NCI-H2029 treated with DMSO at 0.1 percent for 48 hours (cell line): ENCODE data around the gene CERCAM.
"Not testable (repeated sequence)": the region's sequence is repeated elsewhere in the genome, so short reads cannot be mapped to it uniquely, and the experiment has no call there.

ENCODE experiments used
- DNase-seq: peaks from one replicate; lab custom pipeline; 2025; lab: John Stamatoyannopoulos, UW

CERCAM gene

DNA sequence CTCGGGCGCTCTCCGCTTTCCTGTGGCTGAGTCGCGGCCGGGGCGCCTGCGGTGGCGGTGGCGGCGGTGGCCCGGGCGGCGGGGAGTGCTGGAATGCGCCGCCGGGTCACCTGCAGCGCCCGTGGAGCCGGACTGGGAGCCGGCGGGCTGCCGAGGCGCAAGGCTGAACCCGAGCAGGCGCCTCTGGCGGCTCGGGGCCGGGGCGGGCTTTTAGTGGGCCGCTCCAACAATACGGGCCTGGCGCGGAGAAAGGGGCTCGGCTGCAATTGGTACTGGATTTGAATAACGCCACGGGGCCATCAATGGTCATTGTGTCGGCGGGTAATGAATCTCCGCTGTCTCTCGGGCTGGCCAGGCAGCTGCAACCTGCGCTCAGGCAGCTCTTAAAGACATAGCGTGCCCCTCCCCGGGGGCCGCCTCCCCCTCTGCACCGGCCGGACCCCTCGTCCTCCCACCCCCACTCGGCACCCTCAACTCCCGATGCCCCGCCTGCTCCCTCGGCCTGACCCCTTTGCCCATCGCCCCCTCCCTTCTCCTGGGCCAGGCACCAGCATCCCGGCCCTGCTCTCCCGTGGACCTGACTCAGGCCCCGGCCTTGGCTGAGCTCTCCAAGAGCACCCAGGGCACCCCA, 27.4 kb upstream of the CERCAM start:
- DNase-seq = no peak

DNA sequence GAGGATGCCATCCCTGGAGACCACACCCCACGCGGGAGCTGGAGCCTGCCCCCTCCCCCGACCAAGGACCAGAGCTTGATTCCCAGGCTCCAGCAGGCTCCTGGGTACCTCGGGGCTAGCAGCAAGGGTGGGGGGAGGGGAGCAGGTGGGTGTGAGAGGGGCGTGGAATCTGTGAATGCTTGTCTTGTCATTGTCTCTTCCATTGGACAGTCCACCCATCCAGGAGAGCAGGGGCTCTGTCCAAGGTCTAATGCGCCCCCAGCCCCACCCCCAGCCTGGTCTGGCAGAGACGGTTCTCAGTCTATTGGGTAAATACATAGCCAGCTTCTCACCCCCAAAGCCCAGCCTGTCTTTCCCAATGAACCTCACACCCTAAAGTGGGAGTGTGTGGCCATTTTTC, 26.7 kb upstream of the CERCAM start:
- DNase-seq = no peak

- no peak for DNase-seq
Observed at GRCh38 chr9:128394379-128395168, 26.1 kb upstream of the CERCAM start.

DNA sequence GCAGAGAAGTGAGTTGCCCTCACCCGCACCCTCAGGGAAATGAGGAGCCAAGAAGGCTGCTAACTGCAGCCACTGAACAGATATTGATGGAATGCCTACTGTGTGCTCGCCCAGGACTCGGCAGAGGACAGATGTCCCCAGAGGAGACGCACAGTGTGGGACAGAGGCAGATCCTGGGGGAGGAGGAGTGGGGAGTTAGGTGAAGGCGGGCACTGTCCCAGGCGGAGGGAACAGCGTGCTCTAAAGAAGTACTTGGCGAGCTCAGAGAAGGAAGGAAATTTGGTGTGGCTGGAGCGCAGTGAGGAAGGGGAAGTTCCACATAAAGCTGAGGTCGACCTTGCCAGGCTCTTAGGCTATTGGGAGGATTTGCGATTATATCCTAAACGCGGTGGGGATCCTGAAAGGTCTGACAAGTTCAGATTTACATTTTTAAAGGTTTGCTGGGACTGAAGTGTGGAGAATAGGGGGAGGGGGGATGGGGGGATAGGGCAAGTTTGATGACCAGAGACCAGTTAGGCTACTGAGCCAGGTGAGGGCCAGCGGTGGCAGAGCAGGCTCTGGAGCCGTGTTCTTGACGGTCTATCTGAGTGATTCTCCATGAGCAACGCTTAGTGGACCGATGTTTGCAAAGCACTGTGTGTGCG, 23.6 kb upstream of the CERCAM start:
- DNase-seq = no peak

DNA sequence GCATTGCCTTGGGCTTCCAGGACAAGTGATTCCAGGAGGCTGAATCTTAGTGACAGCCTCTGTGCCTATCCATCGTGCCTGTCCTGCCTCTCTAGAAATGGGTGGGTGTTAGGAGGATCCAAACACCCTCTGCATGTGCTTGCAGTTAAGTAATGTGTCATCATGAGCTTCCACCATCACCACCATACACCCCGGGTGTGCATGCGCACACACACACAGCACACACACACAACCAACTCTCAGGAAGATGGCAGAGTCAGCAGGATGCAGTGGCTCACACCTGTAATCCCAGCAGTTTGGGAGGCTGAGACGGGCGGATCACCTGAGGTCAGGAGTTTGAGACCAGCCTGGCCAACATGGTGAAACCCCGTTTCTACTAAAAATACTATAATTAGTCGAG, 22.8 kb upstream of the CERCAM start:
- DNase-seq = no peak

- no peak for DNase-seq
Observed at GRCh38 chr9:128399861-128400260, 20.8 kb upstream of the CERCAM start.

GRCh38 chr9:128404560-128404959, 16.1 kb upstream of the CERCAM start:
- DNase-seq = no peak

- DNase-seq = no peak
Observed at GRCh38 chr9:128405077-128405779, 15.4 kb upstream of the CERCAM start.

DNA sequence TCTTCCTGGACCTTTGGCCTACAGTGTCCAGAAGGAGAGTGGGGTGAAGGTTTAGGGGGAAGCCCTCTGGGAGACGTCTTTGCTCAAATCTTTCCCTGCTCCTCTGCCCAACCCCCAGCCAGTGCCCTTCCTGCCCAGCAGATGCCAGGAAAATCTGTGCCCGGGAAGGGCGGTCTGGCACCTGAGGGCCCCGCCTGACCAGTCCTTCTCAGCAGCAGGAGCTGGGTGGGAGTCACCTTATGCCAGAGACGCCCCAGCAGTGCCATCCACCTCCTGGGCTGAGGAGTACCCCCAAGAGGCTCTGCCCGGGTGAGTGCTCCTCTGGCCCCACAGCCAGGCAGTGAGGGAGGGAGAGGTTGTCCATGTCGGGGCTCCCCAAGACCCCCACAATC, 14.9 kb upstream of the CERCAM start:
- DNase-seq = no peak

GRCh38 chr9:128406848-128407391, 13.7 kb upstream of the CERCAM start:
- no peak for DNase-seq

DNA sequence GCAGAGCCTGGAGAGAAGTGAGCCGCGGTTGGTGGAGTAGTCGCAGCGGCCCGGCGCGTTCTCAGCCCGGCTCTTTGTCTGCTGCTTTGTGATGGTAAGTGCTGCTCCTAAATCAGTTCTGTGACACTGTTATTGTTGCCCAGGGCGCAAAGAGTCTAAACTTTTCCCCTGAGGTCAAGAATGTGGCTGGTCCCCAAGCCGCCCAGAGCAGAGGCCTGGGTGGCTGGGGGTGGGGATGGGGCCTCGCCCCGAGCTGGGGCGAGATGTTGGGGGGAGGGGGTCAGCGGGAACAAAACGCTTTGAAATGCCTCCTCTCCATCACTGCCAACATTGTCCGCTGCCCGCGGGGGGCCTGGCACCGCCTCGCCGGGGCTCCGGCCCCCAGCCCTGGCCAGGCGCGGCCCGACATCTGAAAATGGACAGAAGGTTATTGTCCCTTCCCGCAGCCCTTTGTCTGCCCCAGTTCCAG, 11.7 kb upstream of the CERCAM start:
- no peak for DNase-seq

- no peak for DNase-seq
Observed at GRCh38 chr9:128409450-128409849, 11.2 kb upstream of the CERCAM start.

GRCh38 chr9:128409978-128410377, 10.7 kb upstream of the CERCAM start:
- no peak for DNase-seq

DNA sequence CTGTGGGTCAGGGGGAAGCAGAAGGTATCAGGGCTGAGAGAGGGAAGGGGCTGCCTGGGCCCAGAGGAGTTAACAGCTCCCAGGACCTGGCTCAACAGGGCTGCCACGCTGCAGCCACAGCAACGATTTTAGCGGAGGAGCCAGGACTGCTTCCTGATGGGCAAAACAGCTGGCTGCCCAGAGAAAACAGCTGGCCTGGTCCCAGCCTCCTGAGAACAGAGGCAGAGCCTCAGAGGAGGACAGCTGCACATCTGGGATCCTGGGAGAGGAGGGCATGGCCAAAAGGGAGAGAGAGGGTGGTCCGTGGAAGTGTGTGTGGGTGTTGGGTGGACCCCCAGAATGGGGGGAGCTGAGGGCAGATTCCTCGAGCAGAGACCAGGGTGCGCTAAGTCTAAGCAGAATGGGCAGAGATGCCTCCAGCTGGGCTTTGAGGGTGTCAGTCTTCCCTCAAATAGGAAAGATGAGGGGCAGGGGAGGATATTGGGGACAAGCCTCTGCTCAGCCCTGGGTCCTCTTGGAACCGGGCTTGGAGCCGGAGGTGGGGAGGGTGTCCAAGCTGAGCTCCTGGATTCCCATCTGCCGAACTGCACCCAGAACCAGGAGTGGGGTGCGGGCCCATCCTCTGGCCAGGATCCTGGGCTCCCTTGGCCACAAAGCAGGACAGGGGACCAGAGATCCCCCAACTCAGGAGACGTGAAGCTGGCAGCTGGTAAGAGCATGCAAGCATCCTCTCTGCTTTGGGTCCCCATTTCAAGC, 9.1 kb upstream of the CERCAM start:
- no peak for DNase-seq

DNA sequence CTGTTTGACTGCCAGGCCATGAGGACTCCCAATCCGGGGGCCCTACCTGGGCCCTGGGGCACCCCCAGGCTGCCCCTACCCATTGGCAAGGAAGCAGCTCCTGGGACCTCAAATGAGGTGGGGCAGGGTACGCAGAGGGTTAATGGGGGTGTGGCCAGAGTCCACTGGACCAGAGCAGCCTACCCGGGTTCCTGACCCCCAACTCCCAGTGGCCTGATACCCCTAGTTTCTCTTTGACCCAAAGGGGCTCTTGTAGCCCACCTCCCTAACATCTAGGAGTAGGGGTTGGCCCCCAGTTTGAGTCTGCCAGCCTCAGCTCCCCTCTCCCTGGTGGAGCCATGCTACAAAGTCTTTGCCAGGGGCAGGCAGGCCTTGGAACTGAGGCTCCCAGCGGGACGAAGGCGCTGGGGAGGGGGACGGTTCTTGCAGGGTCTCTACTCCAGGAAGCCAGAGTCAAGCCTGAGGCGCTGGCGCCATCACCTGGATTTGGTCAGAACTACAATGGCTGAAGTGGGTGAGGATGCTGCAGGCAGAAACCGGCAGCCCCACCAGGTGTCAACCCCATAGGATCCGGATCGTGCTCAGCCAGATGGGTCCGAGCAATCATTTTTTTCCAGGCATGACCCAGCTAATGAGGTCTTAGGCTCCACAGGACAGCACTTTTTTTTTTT, 8.4 kb upstream of the CERCAM start:
- DNase-seq = peak; percentile 7

DNA sequence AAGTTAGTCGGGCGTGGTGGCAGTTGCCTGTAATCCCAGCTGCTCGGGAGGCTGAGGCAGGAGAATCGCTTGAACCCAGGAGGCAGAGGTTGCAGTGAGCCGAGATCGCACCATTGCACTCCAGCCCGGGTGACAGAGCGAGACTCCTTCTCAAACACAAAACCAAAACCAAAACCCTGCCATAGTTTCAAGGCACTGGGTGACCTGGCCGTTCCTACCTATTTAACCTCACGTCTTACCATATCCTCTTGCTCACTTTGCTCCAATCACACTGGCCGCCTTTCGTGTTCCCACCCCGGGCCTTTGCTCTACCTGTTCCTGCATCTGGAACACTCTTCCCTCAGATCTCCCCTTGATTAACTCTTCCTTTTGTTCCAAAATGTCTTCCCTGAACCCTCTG, 6.9 kb upstream of the CERCAM start:
- not testable (repeated sequence) for DNase-seq

DNA sequence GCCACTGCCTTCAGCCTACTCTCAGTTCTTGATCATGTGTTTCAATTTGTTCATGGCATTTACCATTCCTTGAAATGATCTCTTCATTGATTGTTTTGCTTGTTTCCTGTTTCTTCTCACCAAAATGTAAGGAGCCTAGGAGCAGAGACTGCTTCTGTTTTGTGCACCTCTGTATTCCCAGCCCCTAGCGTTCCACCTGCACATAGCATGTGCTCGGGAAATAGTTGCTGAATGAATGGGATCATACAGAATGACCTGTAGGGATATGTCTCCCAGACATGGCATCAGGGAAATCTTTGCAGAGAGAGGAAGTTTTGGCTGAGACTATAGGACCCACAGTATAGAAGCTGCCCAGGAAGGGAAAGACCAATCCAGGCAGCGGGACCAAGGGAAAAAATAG, 6.2 kb upstream of the CERCAM start:
- no peak for DNase-seq

GRCh38 chr9:128415281-128415680, 5.4 kb upstream of the CERCAM start:
- DNase-seq = no peak

DNA sequence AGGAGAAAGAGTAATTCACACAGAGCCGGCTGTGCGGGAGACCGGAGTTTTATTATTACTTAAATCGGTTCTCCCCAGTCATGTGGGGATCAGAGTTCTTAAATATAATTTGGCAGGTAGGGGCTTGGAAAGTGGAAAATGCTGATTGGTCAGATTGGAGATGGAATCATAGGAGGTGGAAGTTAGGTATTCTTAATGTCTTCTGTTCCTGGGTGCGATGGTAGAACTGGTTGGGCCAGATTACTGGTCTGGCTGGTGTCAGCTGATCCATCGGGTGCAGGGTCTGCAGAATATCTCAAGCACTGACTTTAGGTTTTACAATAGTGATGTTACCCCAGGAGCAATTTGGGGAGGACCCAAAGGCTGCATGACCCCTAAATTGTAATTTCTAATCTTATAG, 4.6 kb upstream of the CERCAM start:
- no peak for DNase-seq

DNA sequence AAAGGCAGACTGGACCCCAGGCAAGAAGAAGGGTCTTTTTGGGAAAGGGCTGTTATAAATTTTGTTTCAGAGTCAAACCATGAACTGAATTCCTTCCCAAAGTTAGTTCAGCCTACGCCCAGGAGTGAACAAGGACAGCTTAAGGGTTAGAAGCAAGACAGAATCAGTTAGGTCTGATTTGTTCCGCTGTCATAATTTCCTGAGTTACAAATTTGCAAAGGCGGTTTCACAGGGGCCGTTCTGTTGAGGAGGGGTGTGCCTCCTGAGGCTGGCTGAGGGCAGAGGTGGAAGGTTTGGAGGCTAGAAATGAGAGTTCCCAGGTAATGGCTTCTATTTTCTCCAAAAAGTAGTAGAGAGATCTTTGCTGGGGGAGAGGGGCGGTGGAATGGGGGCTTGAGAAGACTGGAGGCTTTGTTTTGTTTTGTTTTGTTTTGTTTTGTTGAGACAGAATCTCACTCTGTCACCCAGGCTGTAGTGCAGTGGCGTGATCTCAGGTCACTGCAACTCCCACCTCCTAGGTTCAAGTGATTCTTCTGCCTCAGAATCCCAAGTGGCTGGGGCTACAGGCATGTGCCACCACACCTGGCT, 4.1 kb upstream of the CERCAM start:
- no peak for DNase-seq
